Cardiac muscle cell (in vitro differentiated cells and primary cell): ENCODE data around the gene ESPNL. TPM values are rescaled to one million over a fixed set of nuclear protein-coding genes. Genes with fewer than 3 reads are reported as not detected.

Experiments
- DNase-seq, 2 donors: peaks; one replicate each; pipeline versions ENCODE4 v3.0.0 to v3.0.0-alpha.2; 2010 to 2017; ENCODE audit warnings: low read depth in 1 of 2, low spot score in 1 of 2
- H3K27ac ChIP-seq: fragments of 200-600 bp; sonication (generic); 2 replicates; pipeline ENCODE4 v1.5.1; 2016
- H3K27me3 ChIP-seq: fragments of 200-600 bp; sonication (generic); 2 replicates; pipeline ENCODE4 v1.6.0; 2016; ENCODE audit warnings: control low read depth
- H3K36me3 ChIP-seq: fragments of 200-600 bp; sonication (generic); 2 replicates; pipeline ENCODE4 v1.5.1; 2016; ENCODE audit warnings: control low read depth
- H3K4me1 ChIP-seq: fragments of 200-600 bp; sonication (generic); 2 replicates; pipeline ENCODE4 v1.8.1; 2017; ENCODE audit warnings: low read depth, mild to moderate bottlenecking, mixed run types
- H3K4me3 ChIP-seq: fragments of 200-600 bp; sonication (generic); 2 replicates; pipeline ENCODE4 v1.5.1; 2016; ENCODE audit warnings: mild to moderate bottlenecking
- H3K9me3 ChIP-seq: fragments of 200-600 bp; sonication (generic); 2 replicates; pipeline ENCODE4 v1.5.1; 2017; ENCODE audit warnings: low read depth, mild to moderate bottlenecking, control low read depth
- CTCF ChIP-seq: IDR thresholded peaks from 2 replicates; pipeline ENCODE4 v1.5.1; 2012; ENCODE audit warnings: low read depth, mild to moderate bottlenecking, low read length
- polyA plus RNA-seq: library from polyadenylated mRNA; unstranded; fragments of >200 nt; fragmentation: Nextera tagmentation; extraction: Ambion mirVana; gene quantifications from 2 replicates; pipeline ENCODE4 v1.2.1, GENCODE V29; 2016
- total RNA-seq: library from RNA; depleted of rRNA; stranded (reverse); fragments of >200 nt; gene quantifications from 2 replicates; pipeline ENCODE4 v1.2.3, GENCODE V29; 2016

ESPNL gene
- total and polyA plus RNA-seq, 2 experiments from 2014 or later: 5.3 to 8.5 TPM

GRCh38 chr2:238075397-238075796 is 24.7 kb upstream of the ESPNL start:
- no peak for TF ChIP-seq CTCF
- DNase-seq: no peak
- no peaks in the 10 kb centered on the region for H3K36me3 ChIP-seq
- no peaks in the 10 kb centered on the region for H3K27me3 ChIP-seq
- no peak overlapping the region for H3K27ac ChIP-seq
- H3K9me3 ChIP-seq: no peaks in the 10 kb centered on the region
- H3K4me3 ChIP-seq: no peak overlapping the region
- no peaks in the 10 kb centered on the region for H3K4me1 ChIP-seq

GRCh38 chr2:238077292-238077691 is 22.8 kb upstream of the ESPNL start:
- H3K4me1 ChIP-seq: no peaks in the 10 kb centered on the region
- no peaks in the 10 kb centered on the region for H3K27me3 ChIP-seq
- H3K9me3 ChIP-seq: no peaks in the 10 kb centered on the region
- no peak for DNase-seq
- TF ChIP-seq CTCF: no peak
- no peak overlapping the region for H3K4me3 ChIP-seq
- no peak overlapping the region for H3K27ac ChIP-seq
- H3K36me3 ChIP-seq: no peaks in the 10 kb centered on the region

GRCh38 chr2:238079874-238080327 is 20.2 kb upstream of the ESPNL start:
- H3K27ac ChIP-seq: no peak overlapping the region
- TF ChIP-seq CTCF: no peak
- no peaks in the 10 kb centered on the region for H3K27me3 ChIP-seq
- no peaks in the 10 kb centered on the region for H3K36me3 ChIP-seq
- H3K9me3 ChIP-seq: no peaks in the 10 kb centered on the region
- no peak overlapping the region for H3K4me3 ChIP-seq
- H3K4me1 ChIP-seq: no peaks in the 10 kb centered on the region
- DNase-seq: no peak

GRCh38 chr2:238080518-238080917 is 19.6 kb upstream of the ESPNL start:
- Histone ChIP-seq H3K9me3 (no peaks in the 10 kb centered on the region), H3K27ac (no peak overlapping the region), H3K4me1 (no peaks in the 10 kb centered on the region), H3K36me3 (no peaks in the 10 kb centered on the region), H3K27me3 (no peaks in the 10 kb centered on the region), H3K4me3 (no peak overlapping the region)
- no peak for DNase-seq
- TF ChIP-seq CTCF: no peak

GRCh38 chr2:238081150-238081549 is 19.0 kb upstream of the ESPNL start:
- no peak for TF ChIP-seq CTCF
- no peak for DNase-seq
- H3K4me1 ChIP-seq: no peaks in the 10 kb centered on the region
- H3K27ac ChIP-seq: no peak overlapping the region
- H3K9me3 ChIP-seq: no peaks in the 10 kb centered on the region
- H3K36me3 ChIP-seq: no peaks in the 10 kb centered on the region
- no peak overlapping the region for H3K4me3 ChIP-seq
- no peaks in the 10 kb centered on the region for H3K27me3 ChIP-seq

GRCh38 chr2:238081561-238081960 is 18.6 kb upstream of the ESPNL start:
- DNase-seq: no peak
- Histone ChIP-seq H3K36me3 (no peaks in the 10 kb centered on the region), H3K4me3 (no peak overlapping the region), H3K4me1 (no peaks in the 10 kb centered on the region), H3K27me3 (no peaks in the 10 kb centered on the region), H3K9me3 (no peaks in the 10 kb centered on the region), H3K27ac (no peak overlapping the region)
- TF ChIP-seq CTCF: no peak
